Neutrophil (primary cell): ENCODE results near the gene CTPS1.

Experiments used
- H3K27ac ChIP-seq: fragments of 200-600 bp; sonication (generic); 2 replicates; pipeline ENCODE4 v1.5.1; 2016; ENCODE audit warnings: mild to moderate bottlenecking, moderate library complexity
- H3K27me3 ChIP-seq: fragments of 200-600 bp; sonication (generic); 2 replicates; pipeline ENCODE4 v1.6.0; 2016; ENCODE audit warnings: mild to moderate bottlenecking
- H3K36me3 ChIP-seq: fragments of 200-600 bp; sonication (generic); 2 replicates; pipeline ENCODE4 v1.5.1; 2017
- H3K4me1 ChIP-seq, 2 experiments: fragments of 200-600 bp in 1 of 2; sonication (generic) in 1 of 2; 1 replicate in 1 of 2; 2 replicates in 1 of 2; pipeline versions ENCODE4 v1.5.1 to v1.6.1; 2013 to 2016; ENCODE audit warnings: low read depth in 1 of 2, low read length in 1 of 2, mild to moderate bottlenecking in 1 of 2, moderate library complexity in 1 of 2; ENCODE audit not compliant: control insufficient read depth in 1 of 2, insufficient read depth in 1 of 2
- H3K4me3 ChIP-seq, 2 experiments: fragments of 200-600 bp in 1 of 2; sonication (generic) in 1 of 2; 1 replicate in 1 of 2; 2 replicates in 1 of 2; pipeline ENCODE4 v1.5.1; 2013 to 2016; ENCODE audit warnings: low read depth in 1 of 2, low read length in 1 of 2, mild to moderate bottlenecking in 1 of 2, moderate library complexity in 1 of 2
- H3K9me3 ChIP-seq: fragments of 200-600 bp; sonication (generic); 2 replicates; pipeline ENCODE4 v1.5.1; 2016
- CTCF ChIP-seq: fragments of 200-600 bp; sonication (generic); IDR thresholded peaks from 2 replicates; pipeline ENCODE4 v1.5.1; 2016; ENCODE audit warnings: antibody characterized with exemption

The CTPS1 gene

GRCh38 chr1:40948741-40949443 is 30.6 kb upstream of the CTPS1 start:
- Histone ChIP-seq H3K9me3 (no peaks in the 10 kb centered on the region), H3K4me1 (peaks cover 16 to 20% of the 10 kb centered on the region in 2 experiments), H3K27ac (no peak overlapping the region), H3K36me3 (no peaks in the 10 kb centered on the region), H3K4me3 (no peak overlapping the region), H3K27me3 (no peaks in the 10 kb centered on the region)
- peak; percentile 66 for TF ChIP-seq CTCF

GRCh38 chr1:40949563-40949962 is 29.9 kb upstream of the CTPS1 start:
- peaks cover 20 to 24% of the 10 kb centered on the region in 2 experiments for H3K4me1 ChIP-seq
- H3K36me3 ChIP-seq, result no peaks in the 10 kb centered on the region
- TF ChIP-seq CTCF, result no peak
- no peak overlapping the region for H3K27ac ChIP-seq
- no peaks in the 10 kb centered on the region for H3K9me3 ChIP-seq
- H3K27me3 ChIP-seq, result no peaks in the 10 kb centered on the region
- H3K4me3 ChIP-seq, result no peak overlapping the region

GRCh38 chr1:40951943-40952743 is 27.4 kb upstream of the CTPS1 start:
- Histone ChIP-seq H3K4me1 (peaks cover 29 to 34% of the 10 kb centered on the region in 2 experiments), H3K4me3 (no peak overlapping the region), H3K27me3 (no peaks in the 10 kb centered on the region), H3K27ac (no peak overlapping the region), H3K9me3 (no peaks in the 10 kb centered on the region), H3K36me3 (no peaks in the 10 kb centered on the region)
- peak; percentile 74 for TF ChIP-seq CTCF

GRCh38 chr1:40952744-40953315 is 26.7 kb upstream of the CTPS1 start:
- Histone ChIP-seq H3K27me3 (no peaks in the 10 kb centered on the region), H3K27ac (no peak overlapping the region), H3K9me3 (no peaks in the 10 kb centered on the region), H3K36me3 (no peaks in the 10 kb centered on the region), H3K4me3 (no peak overlapping the region), H3K4me1 (peaks cover 29 to 33% of the 10 kb centered on the region in 2 experiments)
- no peak for TF ChIP-seq CTCF

GRCh38 chr1:40954626-40955025 is 24.9 kb upstream of the CTPS1 start:
- no peak for TF ChIP-seq CTCF
- no peak overlapping the region for H3K27ac ChIP-seq
- H3K27me3 ChIP-seq, result no peaks in the 10 kb centered on the region
- no peaks in the 10 kb centered on the region for H3K9me3 ChIP-seq
- no peak overlapping the region for H3K4me3 ChIP-seq
- no peaks in the 10 kb centered on the region for H3K36me3 ChIP-seq
- peaks cover 19 to 20% of the 10 kb centered on the region in 2 experiments for H3K4me1 ChIP-seq
